HepG2 (cell line): ENCODE data around the gene ATG9A. TPM values are rescaled to one million over a fixed set of nuclear protein-coding genes. Genes with fewer than 3 reads are reported as not detected.

Experiments used
- AKAP8 ChIP-seq: sonication (generic); formaldehyde crosslinking; IDR thresholded peaks from 2 replicates; pipeline ENCODE4 v1.5.1; 2020; ENCODE audit warnings: mild to moderate bottlenecking, missing genetic modification reagents
- BORCS8-MEF2B ChIP-seq: sonication (generic); formaldehyde crosslinking; IDR thresholded peaks from 2 replicates; pipeline ENCODE4 v1.8.0; 2022; ENCODE audit warnings: mild to moderate bottlenecking, missing genetic modification reagents
- CREB1 ChIP-seq, 2 experiments: fragments of 450-650 bp in 1 of 2; IDR thresholded peaks; 2 replicates each; pipeline ENCODE4 v1.6.1; 2016 to 2017; ENCODE audit warnings: control low read depth in 1 of 2, mild to moderate bottlenecking in 1 of 2, missing compliant biosample characterization in 1 of 2, missing genetic modification characterization in 1 of 2
- GATAD2A ChIP-seq: IDR thresholded peaks from 2 replicates; pipeline ENCODE4 v1.6.1; 2016
- MTF2 ChIP-seq: sonication (generic); formaldehyde crosslinking; IDR thresholded peaks from 2 replicates; pipeline ENCODE4 v1.5.0; 2020; ENCODE audit warnings: missing genetic modification reagents, borderline replicate concordance
- NR1H2 ChIP-seq: sonication (generic); formaldehyde crosslinking; IDR thresholded peaks from 2 replicates; pipeline ENCODE4 v1.8.1; 2022; ENCODE audit warnings: low read depth, missing genetic modification reagents, borderline replicate concordance
- PAF1 ChIP-seq: IDR thresholded peaks from 2 replicates; pipeline ENCODE4 v1.6.1; 2016; ENCODE audit warnings: missing genetic modification reagents, missing compliant biosample characterization
- RBM39 ChIP-seq: fragments of 200-400 bp; formaldehyde crosslinking; IDR thresholded peaks from one replicate; pipeline ENCODE4 v1.6.1; 2018; ENCODE audit warnings: antibody characterized with exemption, mild to moderate bottlenecking, low read depth, low read length; ENCODE audit not compliant: poor library complexity, severe bottlenecking
- YY1 ChIP-seq: IDR thresholded peaks from 2 replicates; pipeline ENCODE4 v1.6.1; 2011; ENCODE audit warnings: low read length, low read depth, moderate library complexity, mild to moderate bottlenecking; ENCODE audit not compliant: insufficient read depth, insufficient replicate concordance
- ZFP1 ChIP-seq: IDR thresholded peaks from 2 replicates; pipeline ENCODE4 v1.6.1; 2016
- ZNF280B ChIP-seq: sonication (generic); formaldehyde crosslinking; IDR thresholded peaks from 2 replicates; pipeline ENCODE4 v1.5.0; 2020; ENCODE audit warnings: missing genetic modification reagents, mild to moderate bottlenecking, borderline replicate concordance
- ZNF281 ChIP-seq: sonication (generic); formaldehyde crosslinking; IDR thresholded peaks from 2 replicates; pipeline ENCODE4 v1.4.0; 2020; ENCODE audit warnings: missing genetic modification reagents, borderline replicate concordance
- ZNF564 ChIP-seq: sonication (generic); formaldehyde crosslinking; IDR thresholded peaks from 2 replicates; pipeline ENCODE4 v1.8.1; 2023; ENCODE audit warnings: mild to moderate bottlenecking, missing genetic modification reagents
- ZSCAN5A ChIP-seq: sonication (generic); formaldehyde crosslinking; IDR thresholded peaks from 2 replicates; pipeline ENCODE4 v1.8.0; 2022; ENCODE audit warnings: mild to moderate bottlenecking, missing genetic modification reagents, borderline replicate concordance
- ZSCAN9 ChIP-seq: IDR thresholded peaks from 2 replicates; pipeline ENCODE4 v1.6.1; 2016; ENCODE audit warnings: borderline replicate concordance
- polyA plus RNA-seq, 8 experiments: library from polyadenylated mRNA; depleted of rRNA in 3 of 8; stranded (reverse) in 7 of 8; unstranded in 1 of 8; fragments of >200 nt; fragmentation: Illumina TruSeq in 4 of 8; extraction: Trizol in 4 of 8; gene quantifications; 2 replicates each; pipeline versions ENCODE4 v1.2.1 to v1.2.3, GENCODE V29; 2011 to 2016; ENCODE audit warnings: low read depth in 4 of 8, missing spikeins in 1 of 8, mixed read lengths in 1 of 8; ENCODE audit not compliant: insufficient read depth in 1 of 8
- total RNA-seq, 5 experiments: library from RNA; depleted of rRNA; stranded (reverse); fragments of >200 nt; fragmentation: Illumina TruSeq; extraction: Trizol; gene quantifications; 2 replicates each; pipeline ENCODE4 v1.2.3, GENCODE V29; 2016; ENCODE audit warnings: low read depth in 1 of 5
- TF ChIP-seq, protein P1 (sequence below): sonication (generic); formaldehyde crosslinking; IDR thresholded peaks from 2 replicates; pipeline ENCODE4 v1.4.0; 2020; ENCODE audit warnings: low read depth, mild to moderate bottlenecking, missing genetic modification reagents
- TF ChIP-seq, protein P2 (sequence below): sonication (generic); formaldehyde crosslinking; IDR thresholded peaks from 2 replicates; pipeline ENCODE4 v1.8.0; 2022; ENCODE audit warnings: missing genetic modification reagents, mild to moderate bottlenecking, moderate library complexity, borderline replicate concordance

The ATG9A gene
- total and polyA plus RNA-seq, 2 of the 13 experiments (the other 11 are each of a cell fraction or from before 2014, with no cell fraction given): 35.0 to 131 TPM

- TF ChIP-seq, protein P1, sequence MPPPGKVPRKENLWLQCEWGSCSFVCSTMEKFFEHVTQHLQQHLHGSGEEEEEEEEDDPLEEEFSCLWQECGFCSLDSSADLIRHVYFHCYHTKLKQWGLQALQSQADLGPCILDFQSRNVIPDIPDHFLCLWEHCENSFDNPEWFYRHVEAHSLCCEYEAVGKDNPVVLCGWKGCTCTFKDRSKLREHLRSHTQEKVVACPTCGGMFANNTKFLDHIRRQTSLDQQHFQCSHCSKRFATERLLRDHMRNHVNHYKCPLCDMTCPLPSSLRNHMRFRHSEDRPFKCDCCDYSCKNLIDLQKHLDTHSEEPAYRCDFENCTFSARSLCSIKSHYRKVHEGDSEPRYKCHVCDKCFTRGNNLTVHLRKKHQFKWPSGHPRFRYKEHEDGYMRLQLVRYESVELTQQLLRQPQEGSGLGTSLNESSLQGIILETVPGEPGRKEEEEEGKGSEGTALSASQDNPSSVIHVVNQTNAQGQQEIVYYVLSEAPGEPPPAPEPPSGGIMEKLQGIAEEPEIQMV (CRISPR knock-in tag): no peak
- no peak for TF ChIP-seq CREB1 (IDR thresholded peaks at IDR 0.05)
- no peak for TF ChIP-seq CREB1 (CRISPR knock-in tag; IDR thresholded peaks at IDR 0.05)
- TF ChIP-seq RBM39: peak; percentile 7
- no peak for TF ChIP-seq MTF2 (CRISPR knock-in tag)
- TF ChIP-seq AKAP8 (CRISPR knock-in tag): peak; percentile 13; the same call in 1 of the 2 replicates
- no peak for TF ChIP-seq BORCS8-MEF2B (CRISPR knock-in tag)
- 0 out of 2 replicates have a peak, but pooled peaks have one; percentile 26 for TF ChIP-seq NR1H2 (CRISPR knock-in tag)
- no peak for TF ChIP-seq ZSCAN9 (CRISPR knock-in tag)
- TF ChIP-seq, protein P2, sequence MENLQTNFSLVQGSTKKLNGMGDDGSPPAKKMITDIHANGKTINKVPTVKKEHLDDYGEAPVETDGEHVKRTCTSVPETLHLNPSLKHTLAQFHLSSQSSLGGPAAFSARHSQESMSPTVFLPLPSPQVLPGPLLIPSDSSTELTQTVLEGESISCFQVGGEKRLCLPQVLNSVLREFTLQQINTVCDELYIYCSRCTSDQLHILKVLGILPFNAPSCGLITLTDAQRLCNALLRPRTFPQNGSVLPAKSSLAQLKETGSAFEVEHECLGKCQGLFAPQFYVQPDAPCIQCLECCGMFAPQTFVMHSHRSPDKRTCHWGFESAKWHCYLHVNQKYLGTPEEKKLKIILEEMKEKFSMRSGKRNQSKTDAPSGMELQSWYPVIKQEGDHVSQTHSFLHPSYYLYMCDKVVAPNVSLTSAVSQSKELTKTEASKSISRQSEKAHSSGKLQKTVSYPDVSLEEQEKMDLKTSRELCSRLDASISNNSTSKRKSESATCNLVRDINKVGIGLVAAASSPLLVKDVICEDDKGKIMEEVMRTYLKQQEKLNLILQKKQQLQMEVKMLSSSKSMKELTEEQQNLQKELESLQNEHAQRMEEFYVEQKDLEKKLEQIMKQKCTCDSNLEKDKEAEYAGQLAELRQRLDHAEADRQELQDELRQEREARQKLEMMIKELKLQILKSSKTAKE (CRISPR knock-in tag): no peak
- TF ChIP-seq GATAD2A (CRISPR knock-in tag): no peak
- TF ChIP-seq ZNF564 (CRISPR knock-in tag): no peak
- TF ChIP-seq ZNF280B: no peak
- no peak for TF ChIP-seq PAF1
- TF ChIP-seq ZFP1 (CRISPR knock-in tag): no peak
- 0 out of 2 replicates have a peak, but pooled peaks have one; percentile 5 for TF ChIP-seq ZNF281 (CRISPR knock-in tag)
- no peak for TF ChIP-seq ZSCAN5A (CRISPR knock-in tag)
- TF ChIP-seq YY1: no peak
Measured at GRCh38 chr2:219178377-219179175, 50.9 kb downstream of the ATG9A start (continued).
